GM18519 (cell line): ENCODE measurements around the gene CDC42EP2.

Experiments
- ATAC-seq: cut with Tn5 transposase; IDR thresholded peaks from one replicate; pipeline ENCODE4 v1.9.1; 2021; ENCODE audit warnings: mild to moderate bottlenecking, moderate library complexity; ENCODE audit not compliant: unreplicated experiment, low FRiP score

Gene CDC42EP2

GRCh38 chr11:65297026-65297672 lies 17.5 kb upstream of the CDC42EP2 start:
- ATAC-seq: no peak

DNA sequence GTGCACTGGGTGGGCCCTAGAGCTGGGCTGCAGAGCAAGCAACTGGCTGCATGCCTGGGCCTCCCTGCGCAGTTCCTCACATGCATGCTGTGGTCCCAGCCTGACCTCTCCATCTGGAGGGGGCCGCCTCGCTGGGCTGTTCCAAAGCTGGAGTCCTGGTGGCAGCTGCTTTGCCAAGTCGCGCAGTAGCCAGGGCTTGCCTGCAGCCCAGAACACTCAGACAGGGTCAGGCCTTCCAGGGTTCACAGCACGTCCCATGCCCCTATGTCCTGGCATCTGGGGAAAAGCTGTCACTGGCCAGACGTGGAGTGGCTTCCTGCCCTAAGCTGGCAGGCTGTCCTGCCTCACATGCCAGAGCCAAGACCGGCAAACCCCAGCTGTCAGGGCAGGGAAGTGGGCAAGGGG lies 16.5 kb upstream of the CDC42EP2 start:
- no peak for ATAC-seq

DNA sequence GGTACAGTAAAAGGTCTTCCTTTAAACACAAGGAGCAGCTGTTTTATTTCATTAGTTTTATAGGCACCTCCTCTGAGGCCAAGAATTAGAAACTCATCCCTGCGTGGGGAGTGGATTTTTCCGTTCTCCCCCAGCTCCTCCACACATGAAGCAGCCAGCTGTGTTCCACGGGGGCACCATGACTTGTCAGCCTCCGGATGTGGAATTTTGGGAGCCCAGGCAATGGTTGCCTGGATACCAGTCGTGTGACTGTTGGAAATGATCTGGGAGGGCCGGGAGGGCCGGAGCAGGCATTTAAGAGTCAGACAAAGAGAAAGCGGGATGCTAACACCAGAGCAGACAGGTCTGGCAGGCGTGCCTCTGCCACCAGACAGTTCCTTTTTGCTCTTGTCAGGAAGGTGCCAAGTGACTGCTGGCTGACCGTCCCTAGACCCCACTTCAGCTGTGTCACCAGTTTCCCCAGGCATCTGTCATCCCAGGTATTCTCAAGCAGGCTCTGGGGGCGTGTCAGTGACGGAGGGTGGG lies 15.9 kb upstream of the CDC42EP2 start:
- no peak for ATAC-seq

DNA sequence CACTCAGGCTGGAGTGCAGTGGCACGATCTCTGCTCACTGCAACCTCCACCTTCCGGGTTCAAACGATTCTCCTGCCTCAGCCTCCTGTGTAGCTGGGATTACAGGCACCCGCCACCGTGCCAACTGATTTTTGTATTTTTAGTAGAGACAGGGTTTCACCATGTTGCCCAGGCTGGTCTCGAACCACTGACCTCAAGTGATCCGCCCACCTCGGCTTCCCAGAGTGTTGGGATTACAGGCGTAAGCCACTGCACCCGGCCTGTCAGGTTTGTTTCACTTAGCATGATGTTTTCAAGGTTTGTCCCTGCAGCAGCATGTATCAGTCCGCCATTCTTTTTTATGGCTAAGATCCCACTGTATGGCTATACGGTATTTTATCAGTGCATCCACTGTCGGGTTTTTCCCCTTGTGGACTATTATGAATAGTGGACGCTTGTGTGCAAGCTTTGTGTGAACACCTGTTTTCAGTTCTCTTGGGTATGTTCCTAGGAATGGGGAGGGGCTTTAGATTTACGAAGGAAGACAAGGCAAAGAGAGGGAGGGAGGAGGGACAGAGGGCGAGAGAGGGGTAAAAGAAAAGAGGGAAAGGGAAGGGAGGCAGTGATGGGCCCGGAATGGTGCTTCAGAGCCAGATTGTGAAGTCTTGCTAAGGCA lies 13.9 kb upstream of the CDC42EP2 start:
- no peak for ATAC-seq

DNA sequence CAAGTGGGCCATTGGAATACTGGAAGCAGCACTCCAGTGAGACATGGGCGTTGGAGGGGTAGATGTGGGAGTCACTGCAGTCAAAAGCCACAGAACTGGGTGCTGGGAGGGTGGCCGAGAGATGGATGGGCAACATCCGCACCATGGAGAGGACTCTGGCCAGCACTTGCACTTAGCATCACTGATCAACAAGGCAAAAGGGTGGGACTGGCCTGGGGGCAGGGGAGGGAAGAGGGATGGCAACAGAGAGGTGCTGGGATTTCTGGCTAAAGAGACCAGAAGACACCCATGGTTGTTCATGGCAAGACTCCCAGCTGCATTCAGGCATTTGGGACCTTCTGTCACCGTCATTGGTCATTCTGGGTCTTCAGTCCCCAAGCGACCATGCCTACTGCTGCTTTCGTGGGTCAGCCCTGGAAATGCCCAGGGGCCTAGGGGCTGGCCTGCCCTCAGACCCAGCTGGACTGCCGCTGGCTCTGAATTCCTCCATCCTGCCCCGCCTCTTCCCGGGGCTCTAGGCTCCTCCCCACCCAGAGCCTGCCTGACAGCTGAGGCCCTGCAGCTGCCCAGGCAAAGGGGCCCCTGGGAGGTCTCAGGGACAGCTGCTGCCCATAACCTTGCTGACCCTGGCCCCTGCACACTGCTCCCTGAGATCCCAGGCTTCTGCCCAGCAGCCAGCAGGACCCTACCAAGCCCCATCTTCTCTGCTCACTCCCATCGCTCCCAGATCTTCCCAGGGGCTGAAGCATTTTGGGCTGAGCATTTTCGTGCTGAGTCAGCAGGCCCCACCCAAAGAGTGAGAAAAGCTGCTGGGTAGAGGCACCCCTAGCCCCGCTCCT lies 13.0 kb upstream of the CDC42EP2 start:
- no peak for ATAC-seq

GRCh38 chr11:65303555-65303954 lies 11.1 kb upstream of the CDC42EP2 start:
- ATAC-seq: no peak

DNA sequence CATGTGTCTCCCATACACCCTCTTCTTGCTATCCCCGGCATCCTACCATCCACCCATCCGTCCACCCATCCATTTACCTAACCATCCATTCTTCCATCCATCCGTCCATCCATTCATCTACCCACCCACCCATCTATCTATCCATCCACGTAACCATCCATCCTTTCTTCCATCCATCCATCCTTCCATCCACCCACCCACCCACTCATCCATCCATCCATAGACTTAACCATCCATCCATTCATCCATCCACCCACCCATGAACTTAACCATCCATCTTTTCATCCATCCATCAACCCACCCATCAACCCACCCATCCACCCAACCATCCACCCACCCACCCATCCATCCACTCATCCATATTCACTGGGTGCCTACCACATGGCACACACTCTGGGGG lies 10.6 kb upstream of the CDC42EP2 start:
- ATAC-seq: no peak

DNA sequence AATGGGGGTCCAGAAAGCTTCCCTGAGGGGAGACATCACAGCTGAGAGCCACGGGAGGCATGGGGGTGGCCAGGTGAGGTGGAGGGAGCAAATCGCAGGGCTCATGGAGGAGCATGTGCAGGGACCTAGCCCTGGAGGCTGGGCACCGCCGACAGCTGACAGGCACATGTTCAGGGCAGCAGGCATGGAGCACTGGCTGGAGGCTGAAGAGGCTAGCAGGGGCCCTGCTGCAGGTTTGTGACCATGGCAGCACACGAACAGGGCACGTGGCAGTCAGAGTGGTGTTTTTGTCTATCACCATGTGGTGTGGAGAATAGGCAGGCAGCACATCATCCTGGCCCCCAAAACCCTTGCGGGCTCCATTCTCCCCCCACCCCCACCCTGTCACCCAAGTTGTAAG lies 10.1 kb upstream of the CDC42EP2 start:
- ATAC-seq: no peak

GRCh38 chr11:65305501-65306268 lies 9.0 kb upstream of the CDC42EP2 start:
- no peak for ATAC-seq

DNA sequence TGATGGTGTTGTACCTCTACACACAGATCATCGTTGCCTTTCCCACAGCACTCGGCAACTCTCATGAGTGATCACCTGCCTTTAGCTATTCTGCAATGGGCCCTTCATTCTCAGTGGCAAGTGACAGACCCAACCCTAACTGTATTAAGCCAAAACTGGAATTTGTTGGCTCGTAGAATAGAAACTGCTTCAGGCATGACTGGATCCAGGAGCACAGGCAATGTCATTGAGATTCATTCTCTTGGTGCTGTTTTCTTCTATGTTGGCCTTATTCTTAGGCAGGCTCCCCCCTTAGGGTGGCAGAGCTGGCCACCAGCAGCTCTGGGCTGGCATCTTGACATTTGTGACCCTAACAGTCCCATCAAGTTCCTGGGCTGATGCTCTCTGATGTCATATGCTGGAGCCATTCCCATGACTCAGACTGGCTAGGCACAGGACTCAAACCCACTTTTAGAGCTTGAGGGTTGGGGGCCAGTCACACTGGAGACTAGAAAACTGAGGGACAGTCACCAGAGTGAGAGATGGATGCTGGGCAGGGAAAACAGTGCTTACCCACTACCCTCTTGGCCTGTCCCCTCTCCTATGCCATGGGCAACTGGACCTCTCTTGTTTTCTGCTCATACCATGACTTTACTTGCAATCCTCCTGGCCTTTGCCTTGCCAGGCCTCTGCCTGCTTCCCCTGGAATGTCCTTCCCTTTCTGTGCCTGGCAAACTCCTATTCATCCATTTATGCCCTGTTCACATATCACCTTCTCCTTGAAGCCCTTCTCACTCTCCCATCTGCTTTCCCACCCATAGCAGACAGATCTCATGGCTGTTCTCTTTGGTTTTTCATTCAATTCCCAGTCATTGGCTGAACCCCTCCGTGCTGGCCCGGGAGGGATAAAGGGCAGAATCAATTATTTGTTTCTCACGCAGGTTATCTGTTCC lies 7.1 kb upstream of the CDC42EP2 start:
- no peak for ATAC-seq

DNA sequence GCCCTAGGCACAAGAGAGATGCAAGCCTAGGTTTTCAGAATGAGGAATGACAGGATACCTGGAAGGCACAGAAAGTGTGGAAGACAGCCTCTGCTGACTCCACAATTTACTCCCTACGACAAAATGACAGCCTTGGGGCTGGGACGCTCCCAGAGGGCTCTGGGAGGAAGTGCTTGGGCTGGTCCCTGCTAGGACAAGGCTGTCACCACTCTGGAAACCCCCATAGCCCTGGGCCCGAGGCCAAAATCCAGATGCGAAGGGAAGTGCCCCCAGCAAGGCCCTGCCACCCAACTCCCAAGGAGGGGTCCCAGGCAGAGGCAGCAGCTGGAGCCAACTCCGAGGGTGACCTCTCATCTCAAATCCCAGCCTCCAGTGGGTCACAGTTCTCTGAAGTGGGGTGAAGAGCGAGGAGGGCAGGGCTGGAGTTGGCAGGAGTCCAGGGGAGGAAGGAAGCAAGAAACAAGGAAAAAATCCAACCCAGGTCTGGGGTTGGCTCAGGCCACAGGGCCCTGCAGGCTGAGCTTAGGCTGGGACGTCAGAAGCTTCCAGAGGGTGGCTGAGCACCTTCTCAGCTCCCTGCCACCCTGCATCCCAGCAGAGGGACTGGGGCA lies 6.3 kb upstream of the CDC42EP2 start:
- ATAC-seq: no peak

GRCh38 chr11:65309006-65309405 lies 5.7 kb upstream of the CDC42EP2 start:
- ATAC-seq: no peak

DNA sequence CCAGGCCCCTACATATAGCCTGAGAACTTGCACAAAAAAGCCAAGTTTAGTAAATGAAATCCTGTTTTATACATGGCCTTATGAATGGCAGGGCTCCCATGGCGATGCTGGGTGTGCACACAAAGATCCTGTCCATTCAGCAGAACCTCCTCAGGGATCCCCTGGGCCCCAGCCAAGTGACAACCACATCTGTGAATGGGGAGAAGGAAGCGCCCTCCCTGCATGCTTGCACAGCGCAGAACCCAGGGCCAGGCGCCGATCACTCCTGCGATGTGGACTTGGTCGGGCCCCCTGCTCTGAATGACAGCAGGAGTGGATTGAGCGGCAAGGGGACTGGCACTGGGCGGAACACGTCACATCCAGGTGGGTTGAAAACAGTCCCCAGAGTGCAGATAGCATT lies 4.5 kb upstream of the CDC42EP2 start:
- ATAC-seq: no peak

DNA sequence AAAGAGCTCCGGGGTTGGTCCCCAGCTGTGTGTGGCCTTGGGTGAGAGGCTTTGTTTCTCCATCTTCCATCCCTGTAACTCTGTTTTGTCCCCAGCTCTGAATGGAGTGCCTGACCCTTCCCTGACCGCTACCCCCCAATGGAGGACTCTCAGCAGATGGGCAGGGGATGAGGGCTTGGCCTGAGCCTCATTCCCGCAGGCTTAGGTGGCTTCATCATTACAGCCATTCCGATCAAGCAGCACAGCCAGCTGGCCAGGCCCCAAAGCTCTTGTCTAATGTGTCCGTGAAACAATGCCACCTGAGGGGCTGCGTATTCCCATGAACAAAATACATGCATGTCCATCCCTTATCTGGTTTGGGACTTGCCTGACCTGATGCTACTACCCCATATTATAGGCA lies 3.9 kb upstream of the CDC42EP2 start:
- ATAC-seq: no peak

DNA sequence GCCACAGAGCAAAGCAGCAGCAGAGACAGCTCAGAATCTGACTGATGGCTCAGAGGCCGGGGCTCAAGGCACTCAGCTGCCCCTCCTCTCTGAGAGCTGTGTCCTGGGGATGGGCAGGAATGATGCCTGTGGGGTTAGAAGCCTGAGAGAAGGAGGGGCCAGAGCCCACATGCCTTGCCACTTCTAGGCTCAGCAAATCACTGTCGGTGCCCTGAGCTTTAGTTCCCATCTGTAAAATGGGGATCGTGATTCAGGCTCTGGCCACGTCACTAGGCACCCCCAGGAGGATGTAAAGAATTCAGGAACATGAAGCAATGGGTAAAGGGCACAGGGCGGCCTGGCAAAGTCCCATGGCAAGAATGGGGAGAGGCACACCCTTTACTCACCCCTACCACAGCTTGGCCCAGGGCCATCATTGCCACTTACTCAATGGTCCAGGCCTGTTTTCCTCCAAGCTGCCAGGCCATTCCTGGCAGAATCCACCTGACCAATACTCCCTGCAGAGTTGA lies 3.4 kb upstream of the CDC42EP2 start:
- ATAC-seq: no peak

- ATAC-seq: no peak
These were observed 669 bp downstream of the CDC42EP2 start for GRCh38 chr11:65315204-65315865.

DNA sequence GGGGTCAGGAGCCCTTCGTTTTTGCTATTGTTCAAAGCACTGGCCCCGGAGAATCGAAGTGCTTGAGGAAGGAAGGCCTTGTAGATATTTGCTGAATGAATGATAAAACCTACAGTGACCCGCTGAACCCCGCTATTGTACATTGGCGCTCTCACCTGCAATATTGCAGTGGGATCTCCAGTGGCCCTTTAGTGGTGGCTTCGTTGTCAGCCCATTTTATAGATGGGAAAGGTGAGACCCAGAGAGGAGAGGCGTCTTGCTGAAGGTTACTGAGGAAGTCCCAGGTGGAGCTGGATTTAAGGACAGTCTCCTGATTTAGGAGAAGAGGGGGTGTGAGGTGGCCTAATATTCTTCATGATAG lies 1.2 kb downstream of the CDC42EP2 start:
- no peak for ATAC-seq

DNA sequence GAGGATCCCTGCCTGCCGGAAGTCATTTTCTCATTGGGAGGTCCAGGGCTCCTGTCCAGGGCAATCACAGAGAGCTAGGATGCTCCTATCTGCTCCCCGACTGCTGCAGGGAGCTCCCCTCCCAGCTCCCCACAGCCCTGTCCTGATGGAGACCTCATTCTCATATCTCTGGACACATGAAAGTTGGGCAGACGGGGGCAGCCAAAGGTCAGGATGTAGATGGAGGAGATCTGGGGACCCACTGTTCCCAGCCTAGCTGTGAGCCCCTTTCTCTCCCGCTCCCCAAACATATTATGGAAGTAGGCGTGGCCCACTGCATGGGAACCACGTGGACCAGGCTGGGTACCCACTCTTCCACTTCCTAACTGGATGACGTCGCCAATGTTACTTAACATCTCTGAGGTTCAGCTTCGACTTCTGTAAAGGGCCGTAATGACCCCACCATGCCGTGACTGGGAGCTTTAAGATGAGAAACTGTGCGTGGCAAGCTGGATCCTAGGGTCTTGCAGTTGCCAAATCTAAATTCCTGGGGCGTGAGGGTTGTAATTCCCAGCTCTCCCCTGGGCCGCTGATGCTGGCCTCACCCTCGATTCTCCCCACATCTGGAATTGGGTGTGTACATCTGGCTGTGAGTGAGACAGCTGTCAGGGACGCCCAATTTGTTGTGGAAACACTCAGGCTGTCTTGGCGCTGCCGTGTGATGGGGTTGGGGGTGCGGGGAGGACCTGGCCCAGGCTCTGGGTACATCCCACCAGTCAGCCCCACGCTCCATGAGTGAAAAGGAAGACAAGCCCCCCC lies 1.8 kb downstream of the CDC42EP2 start:
- ATAC-seq: no peak
